WTC11 (cell line): ENCODE results near the gene GRK1. TPM values are rescaled to one million over a fixed set of nuclear protein-coding genes. Genes with fewer than 3 reads are reported as not detected.

Experiments
- ATAC-seq: fragments of 200-7000 bp; cut with Tn5 transposase; 2 replicates; pipeline ENCODE4 v1.10.0; 2021; ENCODE audit warnings: mild to moderate bottlenecking, moderate library complexity
- CTCF ChIA-PET: fragments of 300-600 bp; sonication (Branson Sonifier 250); formaldehyde crosslinking; loops from one replicate; lab custom pipeline; 2021; ENCODE audit warnings: antibody characterized with exemption; lab: Charles Lee
- POLR2A ChIA-PET: fragments of 350-600 bp; sonication (Branson Sonifier 250); formaldehyde crosslinking; loops from one replicate; lab custom pipeline; 2021; ENCODE audit warnings: antibody characterized with exemption; lab: Charles Lee
- DNase-seq: peaks from one replicate; pipeline ENCODE4 v3.0.0; 2021; ENCODE audit warnings: low spot score
- H3K27ac Mint-ChIP-seq: 2 replicates; pipeline ENCODE4 v1.8.0; 2021; ENCODE audit warnings: mixed read lengths
- H3K27me3 Mint-ChIP-seq: 2 replicates; pipeline ENCODE4 v1.8.0; 2021; ENCODE audit warnings: low read depth, mild to moderate bottlenecking, moderate library complexity, mixed read lengths
- H3K36me3 Mint-ChIP-seq: 2 replicates; pipeline ENCODE4 v1.8.0; 2021; ENCODE audit warnings: mixed read lengths
- H3K4me1 Mint-ChIP-seq: 2 replicates; pipeline ENCODE4 v1.8.0; 2022; ENCODE audit warnings: mixed read lengths
- H3K4me3 Mint-ChIP-seq: 2 replicates; pipeline ENCODE4 v1.8.0; 2021; ENCODE audit warnings: mild to moderate bottlenecking, moderate library complexity, mixed read lengths
- H3K9me3 Mint-ChIP-seq: 2 replicates; pipeline ENCODE4 v1.8.0; 2021; ENCODE audit warnings: mixed read lengths
- ARID4B ChIP-seq: sonication (generic); formaldehyde crosslinking; IDR thresholded peaks from 2 replicates; pipeline ENCODE4 v1.8.0; 2023; ENCODE audit warnings: missing genetic modification reagents, mild to moderate bottlenecking, borderline replicate concordance
- CBFB ChIP-seq: sonication (generic); formaldehyde crosslinking; IDR thresholded peaks from 2 replicates; pipeline ENCODE4 v1.8.1; 2022; ENCODE audit warnings: mild to moderate bottlenecking, low read depth, missing genetic modification reagents
- CREB1 ChIP-seq: sonication (generic); formaldehyde crosslinking; IDR thresholded peaks from 2 replicates; pipeline ENCODE4 v1.8.0; 2023; ENCODE audit warnings: mild to moderate bottlenecking, missing genetic modification reagents
- FOXJ3 ChIP-seq: sonication (generic); formaldehyde crosslinking; IDR thresholded peaks from 2 replicates; pipeline ENCODE4 v1.9.0; 2021; ENCODE audit warnings: missing genetic modification reagents, mild to moderate bottlenecking, borderline replicate concordance
- FOXK1 ChIP-seq: sonication (generic); formaldehyde crosslinking; IDR thresholded peaks from 2 replicates; pipeline ENCODE4 v1.8.0; 2022; ENCODE audit warnings: mild to moderate bottlenecking, moderate library complexity, missing genetic modification reagents
- FOXP1 ChIP-seq: sonication (generic); formaldehyde crosslinking; IDR thresholded peaks from 2 replicates; pipeline ENCODE4 v1.8.0; 2022; ENCODE audit warnings: missing genetic modification reagents, mild to moderate bottlenecking, moderate library complexity, borderline replicate concordance
- GTF2I ChIP-seq: fragments of 250-450 bp; sonication (Bioruptor Pico); conservative IDR thresholded peaks from 2 replicates; pipeline ENCODE4 v1.4.0; 2021; ENCODE audit warnings: mild to moderate bottlenecking
- JAZF1 ChIP-seq: fragments of 250-450 bp; sonication (Bioruptor Pico); IDR thresholded peaks from 2 replicates; pipeline ENCODE4 v1.9.0; 2021; ENCODE audit warnings: moderate library complexity, mild to moderate bottlenecking, inconsistent platforms
- NFYB ChIP-seq: sonication (generic); formaldehyde crosslinking; conservative IDR thresholded peaks from 2 replicates; pipeline ENCODE4 v1.8.0; 2022; ENCODE audit warnings: low read depth, missing genetic modification reagents
- RORB ChIP-seq: fragments of 250-450 bp; sonication (Bioruptor Pico); IDR thresholded peaks from 2 replicates; pipeline ENCODE4 v1.9.0; 2021; ENCODE audit warnings: mild to moderate bottlenecking
- STAT6 ChIP-seq: sonication (generic); formaldehyde crosslinking; conservative IDR thresholded peaks from 2 replicates; pipeline ENCODE4 v1.8.1; 2023; ENCODE audit warnings: mild to moderate bottlenecking, low read depth, missing genetic modification reagents, moderate library complexity
- TP53 ChIP-seq: sonication (generic); formaldehyde crosslinking; IDR thresholded peaks from 2 replicates; pipeline ENCODE4 v1.8.1; 2023; ENCODE audit warnings: mild to moderate bottlenecking, missing genetic modification reagents
- total RNA-seq: library from RNA; stranded (reverse); gene quantifications from 3 replicates; pipeline ENCODE4 v1.2.3, GENCODE V29; 2021
- TF ChIP-seq, protein P1 (sequence below): sonication (generic); formaldehyde crosslinking; IDR thresholded peaks from 2 replicates; pipeline ENCODE4 v1.8.1; 2022; ENCODE audit warnings: mild to moderate bottlenecking, missing genetic modification reagents, moderate library complexity, borderline replicate concordance
- TF ChIP-seq, protein P2 (sequence below): fragments of 200-600 bp; IDR thresholded peaks from 2 replicates; pipeline ENCODE4 v1.8.0; 2022; ENCODE audit warnings: antibody characterized with exemption

GRK1 gene
- total RNA-seq, 1 experiment from 2014 or later = 0.17 TPM

DNA sequence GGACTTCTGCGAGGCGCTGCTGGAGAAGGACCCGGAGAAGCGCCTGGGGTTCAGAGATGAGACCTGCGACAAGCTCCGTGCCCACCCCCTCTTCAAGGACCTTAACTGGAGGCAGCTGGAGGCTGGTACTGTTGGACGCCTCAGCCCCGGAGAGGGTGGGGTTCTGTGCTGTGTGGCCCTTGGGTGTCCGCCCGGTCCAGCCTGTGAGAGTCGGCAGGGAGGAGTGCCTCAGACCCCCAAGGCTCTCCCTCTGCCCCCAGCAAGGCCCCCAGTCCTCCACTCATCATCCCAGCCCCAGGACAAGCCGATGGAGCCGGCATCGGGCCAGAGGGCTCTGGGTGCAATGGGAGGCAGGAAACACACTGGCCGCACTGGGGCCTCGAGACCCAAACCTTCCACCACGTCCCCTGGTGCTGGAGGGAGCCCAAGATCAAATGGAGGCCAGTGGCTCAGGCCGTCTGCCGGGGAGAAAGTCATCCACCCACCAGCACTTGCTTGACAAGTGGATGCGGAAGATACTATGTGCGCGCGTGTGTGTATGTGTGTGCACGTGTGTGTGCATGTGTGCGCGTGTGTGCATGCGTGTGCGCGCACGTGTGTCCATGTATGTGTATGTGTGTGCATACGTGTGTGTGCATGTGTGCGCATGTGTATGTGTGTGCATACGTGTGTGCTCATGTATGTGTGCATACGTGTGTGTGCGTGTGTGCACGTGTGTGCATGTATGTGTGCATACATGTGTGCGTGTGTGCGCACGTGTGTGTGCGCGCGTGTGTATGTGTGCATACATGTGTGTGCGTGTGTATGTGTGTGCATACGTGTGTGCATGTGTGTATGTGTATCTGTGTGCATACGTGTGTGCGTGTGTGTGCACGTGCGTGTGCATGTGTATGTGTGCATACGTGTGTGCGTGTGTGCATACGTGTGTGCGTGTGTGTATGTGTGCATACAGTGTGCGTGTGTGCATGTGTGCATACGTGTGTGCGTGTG is 66.2 kb downstream of the GRK1 start (continued):
- TF ChIP-seq ARID4B (CRISPR knock-in tag) = no peak
- TF ChIP-seq, protein P1, sequence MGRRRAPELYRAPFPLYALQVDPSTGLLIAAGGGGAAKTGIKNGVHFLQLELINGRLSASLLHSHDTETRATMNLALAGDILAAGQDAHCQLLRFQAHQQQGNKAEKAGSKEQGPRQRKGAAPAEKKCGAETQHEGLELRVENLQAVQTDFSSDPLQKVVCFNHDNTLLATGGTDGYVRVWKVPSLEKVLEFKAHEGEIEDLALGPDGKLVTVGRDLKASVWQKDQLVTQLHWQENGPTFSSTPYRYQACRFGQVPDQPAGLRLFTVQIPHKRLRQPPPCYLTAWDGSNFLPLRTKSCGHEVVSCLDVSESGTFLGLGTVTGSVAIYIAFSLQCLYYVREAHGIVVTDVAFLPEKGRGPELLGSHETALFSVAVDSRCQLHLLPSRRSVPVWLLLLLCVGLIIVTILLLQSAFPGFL (CRISPR knock-in tag) = no peak
- TF ChIP-seq FOXP1 (CRISPR knock-in tag) = 0 out of 2 replicates have a peak, but pooled peaks have one; percentile 83
- TF ChIP-seq, protein P2, sequence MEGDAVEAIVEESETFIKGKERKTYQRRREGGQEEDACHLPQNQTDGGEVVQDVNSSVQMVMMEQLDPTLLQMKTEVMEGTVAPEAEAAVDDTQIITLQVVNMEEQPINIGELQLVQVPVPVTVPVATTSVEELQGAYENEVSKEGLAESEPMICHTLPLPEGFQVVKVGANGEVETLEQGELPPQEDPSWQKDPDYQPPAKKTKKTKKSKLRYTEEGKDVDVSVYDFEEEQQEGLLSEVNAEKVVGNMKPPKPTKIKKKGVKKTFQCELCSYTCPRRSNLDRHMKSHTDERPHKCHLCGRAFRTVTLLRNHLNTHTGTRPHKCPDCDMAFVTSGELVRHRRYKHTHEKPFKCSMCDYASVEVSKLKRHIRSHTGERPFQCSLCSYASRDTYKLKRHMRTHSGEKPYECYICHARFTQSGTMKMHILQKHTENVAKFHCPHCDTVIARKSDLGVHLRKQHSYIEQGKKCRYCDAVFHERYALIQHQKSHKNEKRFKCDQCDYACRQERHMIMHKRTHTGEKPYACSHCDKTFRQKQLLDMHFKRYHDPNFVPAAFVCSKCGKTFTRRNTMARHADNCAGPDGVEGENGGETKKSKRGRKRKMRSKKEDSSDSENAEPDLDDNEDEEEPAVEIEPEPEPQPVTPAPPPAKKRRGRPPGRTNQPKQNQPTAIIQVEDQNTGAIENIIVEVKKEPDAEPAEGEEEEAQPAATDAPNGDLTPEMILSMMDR = no peak
- TF ChIP-seq FOXJ3 (CRISPR knock-in tag) = no peak
- no peak for TF ChIP-seq TP53 (CRISPR knock-in tag)
- TF ChIP-seq STAT6 (CRISPR knock-in tag) = no peak
- no peak for TF ChIP-seq GTF2I
- no peak for TF ChIP-seq JAZF1 (CRISPR knock-in tag)
- no peak for TF ChIP-seq CREB1 (CRISPR knock-in tag)
- no peak for TF ChIP-seq NFYB (CRISPR knock-in tag)

DNA sequence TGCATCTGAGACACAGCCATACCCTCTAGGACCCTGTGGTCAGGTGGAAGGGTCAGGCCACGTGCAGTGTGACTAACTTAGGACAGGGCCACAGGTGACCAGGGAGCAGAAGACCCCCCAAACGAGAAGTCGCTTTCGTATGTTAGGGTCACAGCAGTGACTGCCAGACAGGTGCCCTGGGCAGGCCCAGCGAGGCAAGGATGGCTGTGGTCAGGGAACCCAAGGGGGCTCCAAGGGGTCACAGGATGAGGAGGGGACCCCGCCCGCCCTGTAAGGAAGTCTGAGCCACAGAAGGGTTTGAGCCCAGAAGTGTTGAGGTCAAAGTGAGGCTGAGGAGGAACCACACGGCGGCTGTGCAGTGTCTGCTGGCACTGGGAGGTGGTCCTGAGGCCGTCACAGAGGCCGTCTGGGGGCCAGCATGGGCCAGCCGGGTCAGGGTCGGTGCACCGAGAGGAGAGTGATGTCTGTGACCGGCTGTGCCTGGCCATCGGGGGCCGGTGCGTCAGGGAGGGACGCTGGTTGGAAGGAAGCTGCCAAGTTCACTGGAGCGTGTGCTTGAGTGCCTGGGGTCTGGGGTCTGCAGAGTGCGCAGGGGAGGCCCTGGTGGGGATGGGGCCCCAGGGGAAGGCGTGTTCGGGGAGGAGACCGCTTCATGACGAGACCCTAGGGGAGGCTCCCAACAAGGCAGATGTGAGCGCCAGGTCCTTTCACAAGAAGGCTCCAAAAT is 67.2 kb downstream of the GRK1 start:
- no peak for ATAC-seq
- H3K27me3 Mint-ChIP-seq = peaks cover 14% of the 10 kb centered on the region
- H3K4me1 Mint-ChIP-seq = no peaks in the 10 kb centered on the region
- H3K9me3 Mint-ChIP-seq = peaks cover 11% of the 10 kb centered on the region
- DNase-seq = no peak
- CTCF ChIA-PET = no interaction called here
- H3K36me3 Mint-ChIP-seq = peaks cover 2% of the 10 kb centered on the region; the same call in 1 of the 2 replicates
- no peak overlapping the region for H3K4me3 Mint-ChIP-seq
- POLR2A ChIA-PET = no interaction called here
- no peak overlapping the region for H3K27ac Mint-ChIP-seq
- TF ChIP-seq RORB (CRISPR knock-in tag) (no peak), CBFB (no peak), STAT6 (CRISPR knock-in tag) (no peak), FOXK1 (CRISPR knock-in tag) (no peak)
- TF ChIP-seq, all 79 proteins: peak for 0
